Esophagus muscularis mucosa (tissue), 4 donors: ENCODE data around the gene MYO1F. TPM values are rescaled to one million over a fixed set of nuclear protein-coding genes. Genes with fewer than 3 reads are reported as not detected.

Experiments
- DNase-seq: peaks from one replicate; pipeline ENCODE4 v3.0.0-alpha.2; 2017; ENCODE audit errors: extremely low spot score
- H3K27ac ChIP-seq, 4 donors: fragments of 200-600 bp; sonication (generic); replicated peaks in 1 of 4; 1 replicate in 3 of 4; 2 replicates in 1 of 4; pipeline ENCODE4 v1.5.1; 2016 to 2019; ENCODE audit warnings: mild to moderate bottlenecking in 1 of 4
- H3K27me3 ChIP-seq, 4 donors: fragments of 200-600 bp; sonication (generic); one replicate each; pipeline versions ENCODE4 v1.5.1 to v1.6.0; 2016 to 2019
- H3K36me3 ChIP-seq, 4 donors: fragments of 200-600 bp; sonication (generic); one replicate each; pipeline ENCODE4 v1.5.1; 2016 to 2019
- H3K4me1 ChIP-seq, 4 donors: fragments of 200-600 bp; sonication (generic); one replicate each; pipeline ENCODE4 v1.5.1; 2016 to 2019
- H3K4me3 ChIP-seq, 4 donors: fragments of 200-600 bp; sonication (generic); 1 replicate in 2 of 4; 2 replicates in 2 of 4; pipeline ENCODE4 v1.5.1; 2016 to 2019; ENCODE audit warnings: mild to moderate bottlenecking in 4 of 4, moderate library complexity in 1 of 4
- H3K9me3 ChIP-seq, 4 donors: fragments of 200-600 bp; sonication (generic); 1 replicate in 3 of 4; 2 replicates in 1 of 4; pipeline ENCODE4 v1.5.1; 2016 to 2019
- CTCF ChIP-seq, 3 experiments: fragments of 200-600 bp in 2 of 3; fragments of 450-650 bp in 1 of 3; sonication (generic) in 2 of 3; IDR thresholded peaks; one replicate each; pipeline ENCODE4 v1.5.1; 2017 to 2019; ENCODE audit warnings: antibody characterized with exemption in 3 of 3, mild to moderate bottlenecking in 2 of 3, moderate library complexity in 1 of 3
- EP300 ChIP-seq: sonication (generic); formaldehyde crosslinking; IDR thresholded peaks from one replicate; pipeline ENCODE4 v1.6.1; 2017; ENCODE audit warnings: antibody characterized with exemption
- POLR2A ChIP-seq: fragments of 450-650 bp; IDR thresholded peaks from one replicate; pipeline ENCODE4 v1.6.1; 2017; ENCODE audit warnings: antibody characterized with exemption, moderate library complexity, mild to moderate bottlenecking, low read depth
- POLR2AphosphoS5 ChIP-seq, 2 donors: sonication (generic); formaldehyde crosslinking; IDR thresholded peaks; one replicate each; pipeline ENCODE4 v1.6.1; 2017; ENCODE audit warnings: antibody characterized with exemption in 2 of 2
- WGBS: methylation state at CpG from one replicate; pipeline ENCODE4 v1.1.5; 2018; 5-methylcytosine and 5-hydroxymethylcytosine counted together
- intact Hi-C: fragments of 100-400 bp; cut with DNase I; formaldehyde crosslinking; loops from one replicate; pipeline ENCODE4 v1.15.1; 2023
- total RNA-seq, 4 donors: library from RNA; depleted of rRNA; stranded (reverse); fragments of >200 nt; gene quantifications; one replicate each; pipeline versions ENCODE4 v1.1.0 to v1.2.1, GENCODE V29; 2016

The MYO1F gene
- total RNA-seq, 4 donors from 2014 or later = 7.2 to 21.2 (median 13.3) TPM

DNA sequence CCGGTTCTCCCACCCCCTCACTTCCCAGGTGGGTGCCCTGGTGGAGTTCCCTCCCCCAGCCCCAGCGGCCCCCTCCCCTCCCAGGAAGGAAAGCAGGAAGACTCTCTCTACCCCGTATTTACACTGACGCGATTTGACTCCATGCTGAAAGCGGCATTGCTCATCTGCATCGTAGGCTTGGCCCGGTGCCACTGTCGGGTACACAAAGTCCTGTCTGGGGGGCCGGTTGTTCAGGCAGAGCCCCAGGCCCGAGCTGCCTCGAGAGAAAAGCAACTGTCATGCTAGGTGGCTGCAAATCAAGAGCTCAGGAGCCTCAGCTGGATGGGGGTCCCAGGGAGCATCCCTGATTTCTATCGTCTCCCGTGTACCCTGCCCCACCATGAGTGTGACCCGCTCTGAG, 18.4 kb upstream of the MYO1F start:
- no peak for DNase-seq
- no peak overlapping the region for H3K27ac ChIP-seq
- H3K36me3 ChIP-seq = peaks cover 1 to 51% (median 27%) of the 10 kb centered on the region in 4 donors
- H3K4me3 ChIP-seq = no peak overlapping the region
- peaks cover 8 to 38% (median 33%) of the 10 kb centered on the region in 4 donors for H3K4me1 ChIP-seq
- intact Hi-C loops = no loop called here
- peaks cover 0 to 5% (median 0%) of the 10 kb centered on the region in 4 donors for H3K27me3 ChIP-seq
- 79% methylated on average over 5 of the region's 15 CpGs for WGBS
- H3K9me3 ChIP-seq = no peaks in the 10 kb centered on the region
- TF ChIP-seq EP300 (no peak), POLR2A (no peak), CTCF (IDR thresholded peaks at IDR 0.05) (no peak), POLR2AphosphoS5 (IDR thresholded peaks at IDR 0.05) (no peak)

- WGBS = 97% methylated on average over 2 of the region's 2 CpGs
- H3K36me3 ChIP-seq = peaks cover 0 to 39% (median 22%) of the 10 kb centered on the region in 4 donors
- H3K27ac ChIP-seq = no peak overlapping the region
- DNase-seq = no peak
- H3K4me3 ChIP-seq = no peak overlapping the region
- peaks cover 8 to 38% (median 33%) of the 10 kb centered on the region in 4 donors for H3K4me1 ChIP-seq
- no peaks in the 10 kb centered on the region for H3K9me3 ChIP-seq
- peaks cover 0 to 5% (median 0%) of the 10 kb centered on the region in 4 donors for H3K27me3 ChIP-seq
- TF ChIP-seq CTCF (IDR thresholded peaks at IDR 0.05) (peak in 1 of 3 experiments; percentile 27), POLR2AphosphoS5 (IDR thresholded peaks at IDR 0.05) (no peak)
- intact Hi-C loops = no loop called here
Observed at GRCh38 chr19:8593931-8594330, 16.7 kb upstream of the MYO1F start.

GRCh38 chr19:8592231-8593009, 15.2 kb upstream of the MYO1F start:
- Histone ChIP-seq H3K27ac (peak overlapping the region; percentile 5 to 52 (median 40)), H3K27me3 (peaks cover 0 to 5% (median 0%) of the 10 kb centered on the region in 4 donors), H3K4me3 (peak overlapping the region; percentile 48 to 61 (median 52)), H3K4me1 (peaks cover 8 to 38% (median 33%) of the 10 kb centered on the region in 4 donors), H3K9me3 (no peaks in the 10 kb centered on the region), H3K36me3 (peaks cover 0 to 40% (median 19%) of the 10 kb centered on the region in 4 donors)
- TF ChIP-seq POLR2AphosphoS5 (IDR thresholded peaks at IDR 0.05) (peak; percentile 76 to 82), CTCF (IDR thresholded peaks at IDR 0.05) (no peak), EP300 (no peak), POLR2A (no peak)
- 2% methylated on average over 51 of the region's 55 CpGs for WGBS
- peak; percentile 99 for DNase-seq
- intact Hi-C loops = no loop called here

DNA sequence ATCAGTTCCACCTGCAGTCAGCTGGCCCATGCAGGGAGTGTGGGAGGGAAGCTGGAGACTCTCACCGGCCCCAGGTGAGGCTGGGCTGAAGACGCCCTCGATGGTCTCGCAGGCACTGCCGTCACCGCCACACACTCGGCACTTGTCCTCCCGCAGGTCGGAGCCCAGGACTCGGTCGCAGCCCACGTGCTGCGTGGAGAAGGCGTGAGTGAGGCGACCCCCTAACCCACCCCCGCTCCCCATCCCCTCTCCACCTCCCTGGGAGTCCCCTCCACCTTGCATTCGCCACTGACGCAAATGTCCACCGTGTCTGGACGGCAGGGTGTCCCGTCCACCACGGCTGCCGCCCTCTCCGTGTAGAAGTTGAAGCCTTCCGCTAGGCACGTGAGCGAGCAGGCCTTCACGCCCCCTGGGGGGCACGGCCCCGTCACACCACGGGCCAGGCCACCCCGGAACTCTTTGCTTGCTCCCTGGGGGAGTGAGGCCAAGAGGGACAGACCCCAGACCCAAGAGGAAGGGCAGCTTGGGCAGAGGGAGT, 12.0 kb upstream of the MYO1F start:
- no peak for DNase-seq
- Histone ChIP-seq H3K4me3 (no peak overlapping the region), H3K27ac (no peak overlapping the region), H3K36me3 (peaks cover 0 to 47% (median 17%) of the 10 kb centered on the region in 4 donors), H3K4me1 (peaks cover 8 to 23% (median 21%) of the 10 kb centered on the region in 4 donors), H3K9me3 (no peaks in the 10 kb centered on the region), H3K27me3 (peaks cover 0 to 5% (median 0%) of the 10 kb centered on the region in 4 donors)
- intact Hi-C loops = no loop called here
- 85% methylated on average over 13 of the region's 32 CpGs for WGBS
- TF ChIP-seq CTCF (IDR thresholded peaks at IDR 0.05) (no peak), POLR2AphosphoS5 (IDR thresholded peaks at IDR 0.05) (peak in 1 of 2 donors; percentile 7), EP300 (no peak)
